IMR-90 (cell line): Measurements from ENCODE around the gene KLHL36. TPM values are rescaled to one million over a fixed set of nuclear protein-coding genes. Genes with fewer than 3 reads are reported as not detected.

Experiments used
- ATAC-seq: fragments of 200-7000 bp; cut with Tn5 transposase; 2 replicates; pipeline ENCODE4 v1.9.1; 2020; ENCODE audit warnings: low read depth, mild to moderate bottlenecking, moderate library complexity
- BruUV-seq: library from RNA; stranded (reverse); fragments of 400-500 nt; replicated peaks from 2 replicates; lab custom pipeline; 2021; lab: Mats Ljungman, UMichigan
- CTCF ChIA-PET: fragments of 300-600 bp; formaldehyde crosslinking; extraction: SDS; loops from one replicate; lab custom pipeline; 2021; ENCODE audit warnings: antibody characterized with exemption; lab: Yijun Ruan, JAX
- POLR2A ChIA-PET: fragments of 300-600 bp; sonication (Branson Sonifier 250); formaldehyde crosslinking; loops from one replicate; lab custom pipeline; 2022; ENCODE audit warnings: antibody characterized with exemption; ENCODE audit not compliant: unreplicated experiment; lab: Charles Lee
- DNase-seq: peaks from one replicate; pipeline ENCODE4 v3.0.0; 2013
- H2AFZ ChIP-seq: replicated peaks from 2 replicates; pipeline ENCODE3; 2013; ENCODE audit warnings: low read length, mild to moderate bottlenecking; ENCODE audit not compliant: poor library complexity
- H2AK5ac ChIP-seq: 2 replicates; pipeline ENCODE4 v1.6.1; 2013; ENCODE audit warnings: low read depth, low read length, inconsistent platforms
- H2AK9ac ChIP-seq: replicated peaks from 2 replicates; pipeline ENCODE3; 2013; ENCODE audit warnings: mild to moderate bottlenecking, low read depth, low read length, moderate library complexity; ENCODE audit not compliant: poor library complexity
- H2BK120ac ChIP-seq: 2 replicates; pipeline ENCODE4 v1.6.1; 2013; ENCODE audit warnings: low read depth, low read length, inconsistent platforms
- H2BK15ac ChIP-seq: 3 replicates; pipeline ENCODE4 v1.6.1; 2013; ENCODE audit warnings: low read depth, low read length, inconsistent platforms
- H2BK20ac ChIP-seq: 2 replicates; pipeline ENCODE4 v1.6.1; 2013; ENCODE audit warnings: low read depth, mild to moderate bottlenecking, inconsistent platforms, low read length, moderate library complexity
- H2BK5ac ChIP-seq: 2 replicates; pipeline ENCODE4 v1.6.1; 2013; ENCODE audit warnings: mild to moderate bottlenecking, low read depth, low read length, inconsistent platforms; ENCODE audit not compliant: poor library complexity, severe bottlenecking
- H3K14ac ChIP-seq: replicated peaks from 2 replicates; pipeline ENCODE4 v1.6.1; 2013; ENCODE audit warnings: low read depth, low read length, inconsistent platforms
- H3K18ac ChIP-seq: 2 replicates; pipeline ENCODE4 v1.6.1; 2013; ENCODE audit warnings: low read depth, low read length, control low read depth
- H3K23ac ChIP-seq: 2 replicates; pipeline ENCODE4 v1.6.1; 2013; ENCODE audit warnings: low read depth, low read length, inconsistent platforms
- H3K27ac ChIP-seq: 2 replicates; pipeline ENCODE4 v1.5.1; 2013; ENCODE audit warnings: mild to moderate bottlenecking, control low read depth, low read length; ENCODE audit not compliant: insufficient read depth
- H3K27me3 ChIP-seq: 2 replicates; pipeline ENCODE4 v1.6.1; 2013; ENCODE audit warnings: low read length; ENCODE audit not compliant: control insufficient read depth, insufficient read depth
- H3K36me3 ChIP-seq: 2 replicates; pipeline ENCODE4 v1.6.1; 2013; ENCODE audit warnings: low read length, mixed read lengths; ENCODE audit not compliant: control insufficient read depth, insufficient read depth
- H3K4ac ChIP-seq: 2 replicates; pipeline ENCODE4 v1.6.1; 2013; ENCODE audit warnings: low read depth, low read length, inconsistent platforms
- H3K4me1 ChIP-seq: 2 replicates; pipeline ENCODE4 v1.6.1; 2013; ENCODE audit warnings: low read length, mixed read lengths; ENCODE audit not compliant: control insufficient read depth, insufficient read depth
- H3K4me2 ChIP-seq: 2 replicates; pipeline ENCODE4 v1.6.1; 2013; ENCODE audit warnings: low read depth, mild to moderate bottlenecking, control low read depth, low read length, moderate library complexity
- H3K4me3 ChIP-seq: 2 replicates; pipeline ENCODE4 v1.5.1; 2013; ENCODE audit warnings: low read depth, mild to moderate bottlenecking, control low read depth, low read length, moderate library complexity; ENCODE audit not compliant: insufficient read depth
- H3K56ac ChIP-seq: 2 replicates; pipeline ENCODE4 v1.6.1; 2013; ENCODE audit warnings: low read length, inconsistent platforms; ENCODE audit not compliant: insufficient read depth; ENCODE audit errors: extremely low read depth
- H3K79me1 ChIP-seq, 2 experiments: 2 replicates each; pipeline ENCODE4 v1.6.1; 2013; ENCODE audit warnings: low read length in 2 of 2, inconsistent platforms in 1 of 2, low read depth in 1 of 2
- H3K9ac ChIP-seq: 2 replicates; pipeline ENCODE4 v1.6.1; 2013; ENCODE audit warnings: low read depth, low read length, control low read depth
- H3K9me1 ChIP-seq: 2 replicates; pipeline ENCODE4 v1.6.1; 2013; ENCODE audit warnings: low read length, inconsistent platforms; ENCODE audit not compliant: insufficient read depth
- H3K9me3 ChIP-seq: 2 replicates; pipeline ENCODE4 v1.6.1; 2013; ENCODE audit warnings: low read length; ENCODE audit not compliant: control insufficient read depth, insufficient read depth
- H4K20me1 ChIP-seq: 2 replicates; pipeline ENCODE4 v1.6.1; 2013; ENCODE audit warnings: low read length, inconsistent platforms; ENCODE audit not compliant: insufficient read depth
- H4K5ac ChIP-seq: 2 replicates; pipeline ENCODE4 v1.6.1; 2013; ENCODE audit warnings: mild to moderate bottlenecking, low read depth, low read length, control low read depth
- H4K8ac ChIP-seq, 2 experiments: 2 replicates each; pipeline ENCODE4 v1.6.1; 2013; ENCODE audit warnings: low read depth in 2 of 2, low read length in 2 of 2, control low read depth in 1 of 2, inconsistent platforms in 1 of 2
- H4K91ac ChIP-seq: 2 replicates; pipeline ENCODE4 v1.6.1; 2013; ENCODE audit warnings: low read depth, low read length, inconsistent platforms; ENCODE audit not compliant: insufficient read depth
- CEBPB ChIP-seq: IDR thresholded peaks from 2 replicates; pipeline ENCODE4 v1.6.1; 2012; ENCODE audit warnings: low read depth, low read length, improper control_type of control experiment
- CHD1 ChIP-seq: IDR thresholded peaks from 2 replicates; pipeline ENCODE4 v1.6.1; 2012; ENCODE audit warnings: low read depth, low read length, improper control_type of control experiment
- MAZ ChIP-seq: IDR thresholded peaks from 2 replicates; pipeline ENCODE4 v1.6.1; 2012; ENCODE audit warnings: low read depth, mild to moderate bottlenecking, low read length, improper control_type of control experiment, moderate library complexity, borderline replicate concordance
- MXI1 ChIP-seq: IDR thresholded peaks from 2 replicates; pipeline ENCODE4 v1.6.1; 2012; ENCODE audit warnings: low read depth, mild to moderate bottlenecking, low read length, moderate library complexity, borderline replicate concordance
- NFE2L2 ChIP-seq: fragments of 150-350 bp; IDR thresholded peaks from 2 replicates; pipeline ENCODE4 v1.6.1; 2016; ENCODE audit warnings: low read depth, mild to moderate bottlenecking, low read length
- POLR2A ChIP-seq: IDR thresholded peaks from 2 replicates; pipeline ENCODE4 v1.6.1; 2012; ENCODE audit warnings: mild to moderate bottlenecking, low read depth, low read length
- RAD21 ChIP-seq: IDR thresholded peaks from 2 replicates; pipeline ENCODE4 v1.6.1; 2012; ENCODE audit warnings: low read length, improper control_type of control experiment
- RFX5 ChIP-seq: IDR thresholded peaks from 2 replicates; pipeline ENCODE4 v1.8.0; 2012; ENCODE audit warnings: low read depth, mild to moderate bottlenecking, low read length, moderate library complexity
- WGBS, 2 experiments: methylation state at CpG; one replicate each; pipeline versions ENCODE4 v1.1.5 to v1.1.7; 2013; ENCODE audit warnings: missing lambda C conversion rate in 2 of 2; ENCODE audit not compliant: insufficient read length in 1 of 2; ENCODE audit errors: extremely low coverage in 2 of 2; 5-methylcytosine and 5-hydroxymethylcytosine counted together
- dilution Hi-C: fragments of 300-500 bp; cut with HindIII; formaldehyde crosslinking; loops from one replicate; pipeline ENCODE4 v1.14.3; 2018; ENCODE audit warnings: low sequenced_read_pairs; ENCODE audit not compliant: unreplicated experiment
- in situ Hi-C: fragments of 300-500 bp; cut with MboI; formaldehyde crosslinking; loops from 3 replicates; pipeline ENCODE4 v1.14.3; 2019; ENCODE audit warnings: low sequenced_read_pairs, inconsistent platforms, mixed read lengths
- intact Hi-C: fragments of 100-400 bp; cut with micrococcal nuclease; formaldehyde crosslinking; loops from 2 replicates; pipeline ENCODE4 v1.10.0; 2022
- polyA plus RNA-seq, 3 experiments: library from polyadenylated mRNA; depleted of rRNA; stranded (reverse); fragments of >200 nt; gene quantifications; 2 replicates each; pipeline ENCODE4 v1.2.3, GENCODE V29; 2012; ENCODE audit warnings: low replicate concordance in 1 of 3
- total RNA-seq: library from RNA; depleted of rRNA; stranded (reverse); fragments of >200 nt; gene quantifications from 2 replicates; pipeline ENCODE4 v1.2.3, GENCODE V29; 2012
- TF ChIP-seq, protein P1 (sequence below): conservative IDR thresholded peaks from 2 replicates; pipeline ENCODE4 v1.5.1; 2012; ENCODE audit warnings: mild to moderate bottlenecking, low read depth, low read length, improper control_type of control experiment

Gene KLHL36
- total and polyA plus RNA-seq, 2 of the 4 experiments (the other 2 are of a cell fraction): 45.9 to 46.3 TPM

DNA sequence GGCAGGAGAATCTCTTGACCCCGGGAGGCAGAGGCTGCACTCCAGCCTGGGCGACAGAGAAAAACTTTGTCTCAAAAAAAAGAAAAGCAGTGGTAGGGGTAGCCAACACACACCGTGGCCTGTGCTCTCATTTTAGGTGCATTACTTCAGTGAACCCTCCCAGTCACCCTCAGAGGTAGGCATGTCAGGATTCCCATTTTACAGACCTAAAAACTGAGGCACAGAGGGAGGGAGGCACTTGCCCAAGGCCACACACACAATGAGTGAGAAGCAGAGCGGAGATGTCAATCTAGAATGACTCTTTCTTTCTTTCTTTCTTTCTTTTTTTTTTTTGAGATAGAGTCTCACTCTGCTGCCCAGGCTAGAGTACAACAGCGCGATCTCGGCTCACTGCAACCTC, 35.6 kb upstream of the KLHL36 start:
- Histone ChIP-seq H3K4me1 (peaks cover 34% of the 10 kb centered on the region), H3K27ac (no peak overlapping the region), H3K14ac (no peak overlapping the region), H3K4ac (peak overlapping the region; percentile 24; the same call in 1 of the 2 replicates), H2BK20ac (no peak overlapping the region), H4K91ac (no peak overlapping the region), H3K36me3 (peaks cover 36% of the 10 kb centered on the region), H3K9ac (no peak overlapping the region), H2AK9ac (peak overlapping the region; percentile 47), H2BK120ac (no peak overlapping the region), H3K79me1 (peaks cover 9 to 86% of the 10 kb centered on the region in 2 experiments), H4K5ac (no peak overlapping the region), H2AK5ac (no peak overlapping the region), H3K9me3 (no peaks in the 10 kb centered on the region), H3K4me3 (no peak overlapping the region), H2BK5ac (no peak overlapping the region), H2AFZ (no peak overlapping the region), H3K9me1 (peaks cover 49% of the 10 kb centered on the region), H4K8ac (0 out of 4 replicates have a peak overlapping the region, but pooled peaks of 1 of the 2 experiments have one; percentile 22), H3K18ac (no peak overlapping the region), H4K20me1 (peaks cover 100% of the 10 kb centered on the region), H3K23ac (peak overlapping the region; percentile 25; the same call in 1 of the 2 replicates), H3K56ac (no peak overlapping the region), H3K4me2 (no peak overlapping the region), H2BK15ac (no peak overlapping the region), H3K27me3 (no peaks in the 10 kb centered on the region)
- intact Hi-C loops (loop anchor here (5.0 to 10.0 kb wide), 2 partner anchors 45 to 318 kb away; partner anchors contain the start of gene WFDC1), in situ Hi-C loops (no loop called here), dilution Hi-C loops (no loop called here)
- ATAC-seq (no peak), DNase-seq (no peak)
- CTCF ChIA-PET: no interaction called here
- TF ChIP-seq MXI1: no peak
- TF ChIP-seq RAD21: no peak
- TF ChIP-seq CHD1: no peak
- no peak for TF ChIP-seq NFE2L2
- TF ChIP-seq RFX5: no peak
- TF ChIP-seq, protein P1, sequence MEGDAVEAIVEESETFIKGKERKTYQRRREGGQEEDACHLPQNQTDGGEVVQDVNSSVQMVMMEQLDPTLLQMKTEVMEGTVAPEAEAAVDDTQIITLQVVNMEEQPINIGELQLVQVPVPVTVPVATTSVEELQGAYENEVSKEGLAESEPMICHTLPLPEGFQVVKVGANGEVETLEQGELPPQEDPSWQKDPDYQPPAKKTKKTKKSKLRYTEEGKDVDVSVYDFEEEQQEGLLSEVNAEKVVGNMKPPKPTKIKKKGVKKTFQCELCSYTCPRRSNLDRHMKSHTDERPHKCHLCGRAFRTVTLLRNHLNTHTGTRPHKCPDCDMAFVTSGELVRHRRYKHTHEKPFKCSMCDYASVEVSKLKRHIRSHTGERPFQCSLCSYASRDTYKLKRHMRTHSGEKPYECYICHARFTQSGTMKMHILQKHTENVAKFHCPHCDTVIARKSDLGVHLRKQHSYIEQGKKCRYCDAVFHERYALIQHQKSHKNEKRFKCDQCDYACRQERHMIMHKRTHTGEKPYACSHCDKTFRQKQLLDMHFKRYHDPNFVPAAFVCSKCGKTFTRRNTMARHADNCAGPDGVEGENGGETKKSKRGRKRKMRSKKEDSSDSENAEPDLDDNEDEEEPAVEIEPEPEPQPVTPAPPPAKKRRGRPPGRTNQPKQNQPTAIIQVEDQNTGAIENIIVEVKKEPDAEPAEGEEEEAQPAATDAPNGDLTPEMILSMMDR: no peak
- no peak for TF ChIP-seq POLR2A
- no peak for TF ChIP-seq MAZ
- TF ChIP-seq CEBPB: no peak
- WGBS, 2 experiments: no CpG with 5 or more reads among the region's 7 CpGs
- no TSS peak for BruUV-seq
- POLR2A ChIA-PET: no interaction called here
